Duodenal mucosa (tissue), 2 donors: ENCODE results near the gene GID8.
"Not testable (repeated sequence)": the region's sequence is repeated elsewhere in the genome, so short reads cannot be mapped to it uniquely, and the experiment has no call there.

Source experiments
- H3K27ac ChIP-seq: one replicate; pipeline ENCODE4 v1.7.0; 2013; ENCODE audit warnings: low read depth, low read length
- H3K27me3 ChIP-seq, 2 donors: one replicate each; pipeline ENCODE4 v1.7.0; 2013; ENCODE audit warnings: low read length in 2 of 2, control low read depth in 1 of 2; ENCODE audit not compliant: insufficient read depth in 2 of 2, control insufficient read depth in 1 of 2
- H3K36me3 ChIP-seq, 2 donors: one replicate each; pipeline ENCODE4 v1.7.0; 2013; ENCODE audit warnings: low read length in 2 of 2, control low read depth in 1 of 2; ENCODE audit not compliant: insufficient read depth in 2 of 2, control insufficient read depth in 1 of 2
- H3K4me1 ChIP-seq, 2 donors: one replicate each; pipeline ENCODE4 v1.7.0; 2013; ENCODE audit warnings: low read length in 2 of 2, control low read depth in 1 of 2; ENCODE audit not compliant: insufficient read depth in 2 of 2, control insufficient read depth in 1 of 2
- H3K4me3 ChIP-seq, 2 donors: one replicate each; pipeline ENCODE4 v1.7.0; 2013; ENCODE audit warnings: low read length in 2 of 2, low read depth in 1 of 2
- H3K9ac ChIP-seq, 2 donors: one replicate each; pipeline ENCODE4 v1.7.0; 2013; ENCODE audit warnings: low read length in 2 of 2, low read depth in 1 of 2
- H3K9me3 ChIP-seq, 2 donors: one replicate each; pipeline ENCODE4 v1.7.0; 2013; ENCODE audit warnings: low read length in 2 of 2, control low read depth in 1 of 2; ENCODE audit not compliant: control insufficient read depth in 1 of 2

The GID8 gene

GRCh38 chr20:62957136-62958117, 19.5 kb downstream of the GID8 start:
- Histone ChIP-seq H3K27me3 (no peaks in the 10 kb centered on the region), H3K36me3 (peaks cover 0 to 10% of the 10 kb centered on the region in 2 donors), H3K9ac (no peak overlapping the region), H3K4me1 (peaks cover 7 to 23% of the 10 kb centered on the region in 2 donors), H3K27ac (no peak overlapping the region), H3K4me3 (no peak overlapping the region), H3K9me3 (no peaks in the 10 kb centered on the region)

GRCh38 chr20:62958388-62959100, 20.6 kb downstream of the GID8 start:
- H3K9me3 ChIP-seq = no peaks in the 10 kb centered on the region
- no peak overlapping the region for H3K27ac ChIP-seq
- H3K4me3 ChIP-seq = no peak overlapping the region
- peaks cover 0 to 10% of the 10 kb centered on the region in 2 donors for H3K36me3 ChIP-seq
- peaks cover 3 to 14% of the 10 kb centered on the region in 2 donors for H3K4me1 ChIP-seq
- H3K9ac ChIP-seq = no peak overlapping the region
- no peaks in the 10 kb centered on the region for H3K27me3 ChIP-seq

GRCh38 chr20:62959101-62959971, 21.4 kb downstream of the GID8 start:
- no peaks in the 10 kb centered on the region for H3K27me3 ChIP-seq
- peaks cover 0 to 9% of the 10 kb centered on the region in 2 donors for H3K4me1 ChIP-seq
- no peak overlapping the region for H3K4me3 ChIP-seq
- peaks cover 0 to 10% of the 10 kb centered on the region in 2 donors for H3K36me3 ChIP-seq
- H3K27ac ChIP-seq = no peak overlapping the region
- no peak overlapping the region for H3K9ac ChIP-seq
- H3K9me3 ChIP-seq = no peaks in the 10 kb centered on the region

GRCh38 chr20:62959998-62960436, 22.1 kb downstream of the GID8 start:
- Histone ChIP-seq H3K9ac (no peak overlapping the region), H3K27me3 (no peaks in the 10 kb centered on the region), H3K27ac (no peak overlapping the region), H3K9me3 (no peaks in the 10 kb centered on the region), H3K36me3 (peaks cover 0 to 10% of the 10 kb centered on the region in 2 donors), H3K4me1 (peaks cover 0 to 2% of the 10 kb centered on the region in 2 donors), H3K4me3 (no peak overlapping the region)

- H3K9me3 ChIP-seq, H3K27ac ChIP-seq, H3K4me1 ChIP-seq, H3K9ac ChIP-seq, H3K27me3 ChIP-seq, H3K4me3 ChIP-seq: not testable (repeated sequence)
- H3K36me3 ChIP-seq = peaks cover 0 to 10% of the 10 kb centered on the region in 2 donors
Observed at GRCh38 chr20:62960446-62961309, 22.7 kb downstream of the GID8 start.

GRCh38 chr20:62961310-62961783, 23.4 kb downstream of the GID8 start:
- Histone ChIP-seq H3K9ac (no peak overlapping the region), H3K27me3 (no peaks in the 10 kb centered on the region), H3K27ac (no peak overlapping the region), H3K36me3 (peaks cover 0 to 10% of the 10 kb centered on the region in 2 donors), H3K9me3 (no peaks in the 10 kb centered on the region), H3K4me3 (no peak overlapping the region), H3K4me1 (no peaks in the 10 kb centered on the region)

- Histone ChIP-seq H3K27me3 (no peaks in the 10 kb centered on the region), H3K9me3 (no peaks in the 10 kb centered on the region), H3K9ac (no peak overlapping the region), H3K36me3 (peaks cover 0 to 10% of the 10 kb centered on the region in 2 donors), H3K27ac (no peak overlapping the region), H3K4me3 (no peak overlapping the region), H3K4me1 (no peaks in the 10 kb centered on the region)
Observed at GRCh38 chr20:62961799-62962198, 23.9 kb downstream of the GID8 start.

GRCh38 chr20:62962221-62962879, 24.4 kb downstream of the GID8 start:
- Histone ChIP-seq H3K36me3 (peaks cover 0 to 7% of the 10 kb centered on the region in 2 donors), H3K9ac (no peak overlapping the region), H3K4me3 (no peak overlapping the region), H3K27me3 (no peaks in the 10 kb centered on the region), H3K9me3 (no peaks in the 10 kb centered on the region), H3K4me1 (no peaks in the 10 kb centered on the region), H3K27ac (no peak overlapping the region)
